PC-9 (cell line): ENCODE data around the gene TOM1L2. TPM values are rescaled to one million over a fixed set of nuclear protein-coding genes. Genes with fewer than 3 reads are reported as not detected.

Experiments used
- BruUV-seq: library from RNA; stranded (reverse); fragments of 400-500 nt; replicated peaks from 2 replicates; lab custom pipeline; 2021; lab: Mats Ljungman, UMichigan
- CTCF ChIA-PET: fragments of 300-600 bp; sonication (Branson Sonifier 250); formaldehyde crosslinking; loops from one replicate; lab custom pipeline; 2022; ENCODE audit warnings: antibody characterized with exemption; lab: Charles Lee
- POLR2A ChIA-PET: fragments of 300-600 bp; sonication (Branson Sonifier 250); formaldehyde crosslinking; loops from one replicate; lab custom pipeline; 2022; ENCODE audit warnings: antibody characterized with exemption; ENCODE audit not compliant: unreplicated experiment; lab: Charles Lee
- DNase-seq, 2 experiments: peaks; one replicate each; pipeline versions ENCODE4 v3.0.0 to v3.0.0-alpha.2; 2015 to 2022; ENCODE audit warnings: mixed read lengths in 1 of 2
- H2AFZ ChIP-seq: fragments of 200-600 bp; sonication (generic); 2 replicates; pipeline ENCODE4 v1.8.1; 2017; ENCODE audit warnings: antibody characterized with exemption
- H3F3A ChIP-seq: fragments of 200-600 bp; sonication (generic); 2 replicates; pipeline ENCODE4 v1.8.1; 2017; ENCODE audit warnings: antibody characterized with exemption, mild to moderate bottlenecking, low read depth; ENCODE audit not compliant: insufficient read depth
- H3K27ac ChIP-seq: fragments of 200-600 bp; sonication (generic); 2 replicates; pipeline ENCODE4 v1.6.1; 2016; ENCODE audit warnings: mixed run types
- H3K27me3 ChIP-seq: fragments of 200-600 bp; sonication (generic); 2 replicates; pipeline ENCODE4 v1.6.1; 2016; ENCODE audit warnings: low read depth, mixed run types; ENCODE audit not compliant: insufficient read depth
- H3K36me3 ChIP-seq: fragments of 200-600 bp; sonication (generic); 2 replicates; pipeline ENCODE4 v1.6.1; 2016; ENCODE audit warnings: low read depth, mixed run types
- H3K4me1 ChIP-seq: fragments of 200-600 bp; sonication (generic); replicated peaks from 2 replicates; pipeline ENCODE4 v1.6.1; 2016; ENCODE audit warnings: mixed run types; ENCODE audit not compliant: insufficient read depth
- H3K4me2 ChIP-seq: fragments of 200-600 bp; sonication (generic); 2 replicates; pipeline ENCODE4 v1.6.1; 2017; ENCODE audit warnings: mixed run types
- H3K4me3 ChIP-seq: fragments of 200-600 bp; sonication (generic); 2 replicates; pipeline ENCODE4 v1.6.1; 2016; ENCODE audit warnings: mixed run types
- H3K79me2 ChIP-seq: fragments of 200-600 bp; sonication (generic); 2 replicates; pipeline ENCODE4 v1.6.1; 2017; ENCODE audit warnings: low read depth, mixed run types
- H3K9me2 ChIP-seq: fragments of 200-600 bp; sonication (generic); 2 replicates; pipeline ENCODE4 v1.8.1; 2017; ENCODE audit warnings: mild to moderate bottlenecking; ENCODE audit not compliant: insufficient read depth
- H3K9me3 ChIP-seq: fragments of 200-600 bp; sonication (generic); 2 replicates; pipeline ENCODE4 v1.8.1; 2016; ENCODE audit warnings: low read depth; ENCODE audit not compliant: insufficient read depth
- H4K20me1 ChIP-seq: fragments of 200-600 bp; sonication (generic); 2 replicates; pipeline ENCODE4 v1.8.1; 2017; ENCODE audit not compliant: insufficient read depth
- CTCF ChIP-seq: fragments of 200-600 bp; sonication (generic); conservative IDR thresholded peaks from 2 replicates; pipeline ENCODE4 v1.6.1; 2017; ENCODE audit warnings: mixed run types, antibody characterized with exemption, mild to moderate bottlenecking, moderate library complexity
- EZH2 ChIP-seq: fragments of 200-600 bp; sonication (generic); IDR thresholded peaks from 2 replicates; pipeline ENCODE4 v1.8.0; 2017; ENCODE audit warnings: antibody characterized with exemption, low read depth
- intact Hi-C: fragments of 100-400 bp; cut with micrococcal nuclease; formaldehyde crosslinking; loops from one replicate; pipeline ENCODE4 v1.10.0; 2022; ENCODE audit not compliant: unreplicated experiment
- total RNA-seq: library from RNA; stranded (reverse); gene quantifications from 2 replicates; pipeline ENCODE4 v1.2.3, GENCODE V29; 2021

The TOM1L2 gene
- total RNA-seq, 1 experiment from 2014 or later, result 68.5 TPM

GRCh38 chr17:17805575-17805974 is 166.6 kb downstream of the TOM1L2 start:
- no peak overlapping the region for H3K4me2 ChIP-seq
- H3K27me3 ChIP-seq, result no peaks in the 10 kb centered on the region
- POLR2A ChIA-PET, result no interaction called here
- no peak overlapping the region for H3K27ac ChIP-seq
- H3K9me2 ChIP-seq, result no peaks in the 10 kb centered on the region
- TF ChIP-seq CTCF, result no peak
- TF ChIP-seq EZH2, result no peak
- 0 out of 2 replicates have a peak, but pooled peaks cover 15% of the 10 kb centered on the region for H3K36me3 ChIP-seq
- H3K4me3 ChIP-seq, result no peak overlapping the region
- no peaks in the 10 kb centered on the region; the same call in 1 of the 2 replicates for H3K79me2 ChIP-seq
- H4K20me1 ChIP-seq, result peaks cover 62% of the 10 kb centered on the region
- H2AFZ ChIP-seq, result no peak overlapping the region
- no TSS peak for BruUV-seq
- CTCF ChIA-PET, result no interaction called here
- intact Hi-C loops, result no loop called here
- no peaks in the 10 kb centered on the region for H3K9me3 ChIP-seq
- 0 out of 2 replicates have a peak, but pooled peaks cover 7% of the 10 kb centered on the region for H3K4me1 ChIP-seq
- DNase-seq, result no peak
- H3F3A ChIP-seq, result peaks cover 43% of the 10 kb centered on the region

GRCh38 chr17:17804007-17804406 is 168.2 kb downstream of the TOM1L2 start:
- Histone ChIP-seq H3K4me2 (no peak overlapping the region), H3K79me2 (no peaks in the 10 kb centered on the region; the same call in 1 of the 2 replicates), H3K9me3 (no peaks in the 10 kb centered on the region), H3K36me3 (0 out of 2 replicates have a peak, but pooled peaks cover 15% of the 10 kb centered on the region), H3K4me3 (no peak overlapping the region), H3K27me3 (no peaks in the 10 kb centered on the region), H3F3A (peaks cover 36% of the 10 kb centered on the region), H4K20me1 (peaks cover 72% of the 10 kb centered on the region), H3K4me1 (0 out of 2 replicates have a peak, but pooled peaks cover 7% of the 10 kb centered on the region), H3K27ac (no peak overlapping the region), H3K9me2 (no peaks in the 10 kb centered on the region), H2AFZ (no peak overlapping the region)
- BruUV-seq, result no TSS peak
- ChIA-PET POLR2A (no interaction called here), CTCF (no interaction called here)
- intact Hi-C loops, result no loop called here
- TF ChIP-seq CTCF (no peak), EZH2 (no peak)
- DNase-seq, result no peak

- no peaks in the 10 kb centered on the region for H3K27me3 ChIP-seq
- intact Hi-C loops, result no loop called here
- H3K4me1 ChIP-seq, result no peaks in the 10 kb centered on the region
- H3K4me2 ChIP-seq, result no peak overlapping the region
- POLR2A ChIA-PET, result no interaction called here
- H3K36me3 ChIP-seq, result 0 out of 2 replicates have a peak, but pooled peaks cover 15% of the 10 kb centered on the region
- no peaks in the 10 kb centered on the region; the same call in 1 of the 2 replicates for H3K79me2 ChIP-seq
- TF ChIP-seq CTCF (no peak), EZH2 (no peak)
- peaks cover 78% of the 10 kb centered on the region for H4K20me1 ChIP-seq
- CTCF ChIA-PET, result no interaction called here
- no peak overlapping the region for H3K4me3 ChIP-seq
- no peaks in the 10 kb centered on the region for H3K9me2 ChIP-seq
- H3K9me3 ChIP-seq, result no peaks in the 10 kb centered on the region
- no peak for DNase-seq
- BruUV-seq, result no TSS peak
- peaks cover 20% of the 10 kb centered on the region for H3F3A ChIP-seq
- no peak overlapping the region for H3K27ac ChIP-seq
- no peak overlapping the region for H2AFZ ChIP-seq
Observed at GRCh38 chr17:17801800-17802481, 170.3 kb downstream of the TOM1L2 start.
